ENCODE measurements around the gene SGSM1. TPM values are rescaled to one million over a fixed set of nuclear protein-coding genes. Genes with fewer than 3 reads are reported as not detected.

Gene SGSM1, protein sequence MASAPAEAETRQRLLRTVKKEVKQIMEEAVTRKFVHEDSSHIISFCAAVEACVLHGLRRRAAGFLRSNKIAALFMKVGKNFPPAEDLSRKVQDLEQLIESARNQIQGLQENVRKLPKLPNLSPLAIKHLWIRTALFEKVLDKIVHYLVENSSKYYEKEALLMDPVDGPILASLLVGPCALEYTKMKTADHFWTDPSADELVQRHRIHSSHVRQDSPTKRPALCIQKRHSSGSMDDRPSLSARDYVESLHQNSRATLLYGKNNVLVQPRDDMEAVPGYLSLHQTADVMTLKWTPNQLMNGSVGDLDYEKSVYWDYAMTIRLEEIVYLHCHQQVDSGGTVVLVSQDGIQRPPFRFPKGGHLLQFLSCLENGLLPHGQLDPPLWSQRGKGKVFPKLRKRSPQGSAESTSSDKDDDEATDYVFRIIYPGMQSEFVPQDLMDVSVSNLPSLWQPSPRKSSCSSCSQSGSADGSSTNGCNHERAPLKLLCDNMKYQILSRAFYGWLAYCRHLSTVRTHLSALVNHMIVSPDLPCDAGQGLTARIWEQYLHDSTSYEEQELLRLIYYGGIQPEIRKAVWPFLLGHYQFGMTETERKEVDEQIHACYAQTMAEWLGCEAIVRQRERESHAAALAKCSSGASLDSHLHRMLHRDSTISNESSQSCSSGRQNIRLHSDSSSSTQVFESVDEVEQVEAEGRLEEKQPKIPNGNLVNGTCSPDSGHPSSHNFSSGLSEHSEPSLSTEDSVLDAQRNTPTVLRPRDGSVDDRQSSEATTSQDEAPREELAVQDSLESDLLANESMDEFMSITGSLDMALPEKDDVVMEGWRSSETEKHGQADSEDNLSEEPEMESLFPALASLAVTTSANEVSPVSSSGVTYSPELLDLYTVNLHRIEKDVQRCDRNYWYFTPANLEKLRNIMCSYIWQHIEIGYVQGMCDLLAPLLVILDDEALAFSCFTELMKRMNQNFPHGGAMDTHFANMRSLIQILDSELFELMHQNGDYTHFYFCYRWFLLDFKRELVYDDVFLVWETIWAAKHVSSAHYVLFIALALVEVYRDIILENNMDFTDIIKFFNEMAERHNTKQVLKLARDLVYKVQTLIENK
- 1.9 TPM for polyA plus RNA-seq (2013, experiment 1 of 4)
- 1.7 TPM for polyA plus RNA-seq (2013, experiment 2 of 4)
- polyA plus RNA-seq (2013, experiment 3 of 4), result 1.5 TPM
- polyA plus RNA-seq (2013, experiment 4 of 4), result 1.3 TPM

- peaks cover 8% of the 10 kb centered on the region for H3K4me1 ChIP-seq (ENCODE audit: control insufficient read depth, insufficient read depth, low read length)
- peaks cover 5% of the 10 kb centered on the region for H3K27me3 ChIP-seq (ENCODE audit: control insufficient read depth, insufficient read depth, low read length, poor library complexity, severe bottlenecking)
- no peaks in the 10 kb centered on the region for H3K36me3 ChIP-seq (ENCODE audit: control insufficient read depth, insufficient read depth, low read length)
- H3K4me3 ChIP-seq (ENCODE audit: insufficient read depth, low read depth, low read length), result peak within 1 kb of the TSS; percentile 37
- no peaks in the 10 kb centered on the region for H3K9me3 ChIP-seq (ENCODE audit: control insufficient read depth, low read length)
- H3K27ac ChIP-seq (ENCODE audit: insufficient read depth, low read depth, low read length, poor library complexity, severe bottlenecking), result no peak within 1 kb of the TSS
- 3% methylated on average over 80 of the region's 80 CpGs for WGBS, 2 experiments
Measured at GRCh38 chr22:24805790-24806662, at the start of gene SGSM1. TSS of gene SGSM1 (plus strand) at chr22:24806211. CDS start at chr22:24806326, 115 bp downstream.

DNA sequence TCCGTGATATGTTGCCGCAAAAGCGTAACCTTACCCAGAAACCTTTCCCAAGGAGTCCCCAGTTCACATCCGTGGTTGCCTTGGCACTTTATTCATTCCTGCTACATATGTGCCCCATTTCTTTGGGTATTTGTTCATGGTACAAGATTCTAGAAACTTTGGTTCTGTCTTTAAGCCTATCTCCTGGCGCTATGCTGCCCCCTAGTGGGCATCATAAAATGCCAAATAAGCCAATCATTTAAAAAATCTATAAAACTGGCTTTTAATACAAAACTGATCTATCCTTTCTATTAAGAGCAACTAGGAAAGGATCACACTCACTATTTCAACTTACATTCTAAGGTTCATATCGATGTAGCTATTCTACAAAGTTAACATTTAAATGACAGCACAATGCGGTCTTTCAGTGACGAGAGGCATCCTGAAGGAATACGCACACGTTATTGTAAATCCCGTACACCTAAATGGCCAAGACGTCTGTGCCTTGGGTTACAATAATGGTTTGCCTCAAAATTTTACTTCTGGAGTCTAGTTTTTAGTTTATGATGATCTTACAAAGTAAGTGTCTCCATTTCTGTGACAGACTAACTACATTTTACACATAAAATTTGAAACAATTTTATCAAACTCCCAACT, 47.7 kb upstream of the SGSM1 start:
- Histone ChIP-seq H3K4me3 (ENCODE audit: insufficient read depth, low read depth, low read length) (no peak overlapping the region), H3K27ac (ENCODE audit: insufficient read depth, low read depth, low read length, poor library complexity, severe bottlenecking) (no peak overlapping the region), H3K36me3 (ENCODE audit: control insufficient read depth, insufficient read depth, low read length) (no peaks in the 10 kb centered on the region), H3K27me3 (ENCODE audit: control insufficient read depth, insufficient read depth, low read length, poor library complexity, severe bottlenecking) (no peaks in the 10 kb centered on the region), H3K4me1 (ENCODE audit: control insufficient read depth, insufficient read depth, low read length) (no peaks in the 10 kb centered on the region), H3K9me3 (ENCODE audit: control insufficient read depth, low read length) (no peaks in the 10 kb centered on the region)
- WGBS, 2 experiments, result 64 to 66% methylated on average over 12 of the region's 12 CpGs

- Histone ChIP-seq H3K4me1 (ENCODE audit: control insufficient read depth, insufficient read depth, low read length) (no peaks in the 10 kb centered on the region), H3K27ac (ENCODE audit: insufficient read depth, low read depth, low read length, poor library complexity, severe bottlenecking) (no peak overlapping the region), H3K9me3 (ENCODE audit: control insufficient read depth, low read length) (no peaks in the 10 kb centered on the region), H3K4me3 (ENCODE audit: insufficient read depth, low read depth, low read length) (no peak overlapping the region), H3K27me3 (ENCODE audit: control insufficient read depth, insufficient read depth, low read length, poor library complexity, severe bottlenecking) (no peaks in the 10 kb centered on the region), H3K36me3 (ENCODE audit: control insufficient read depth, insufficient read depth, low read length) (no peaks in the 10 kb centered on the region)
- 86 to 88% methylated on average over 5 to 6 of the region's 6 CpGs for WGBS, 2 experiments
Measured at GRCh38 chr22:24759765-24760164, 46.2 kb upstream of the SGSM1 start.

DNA sequence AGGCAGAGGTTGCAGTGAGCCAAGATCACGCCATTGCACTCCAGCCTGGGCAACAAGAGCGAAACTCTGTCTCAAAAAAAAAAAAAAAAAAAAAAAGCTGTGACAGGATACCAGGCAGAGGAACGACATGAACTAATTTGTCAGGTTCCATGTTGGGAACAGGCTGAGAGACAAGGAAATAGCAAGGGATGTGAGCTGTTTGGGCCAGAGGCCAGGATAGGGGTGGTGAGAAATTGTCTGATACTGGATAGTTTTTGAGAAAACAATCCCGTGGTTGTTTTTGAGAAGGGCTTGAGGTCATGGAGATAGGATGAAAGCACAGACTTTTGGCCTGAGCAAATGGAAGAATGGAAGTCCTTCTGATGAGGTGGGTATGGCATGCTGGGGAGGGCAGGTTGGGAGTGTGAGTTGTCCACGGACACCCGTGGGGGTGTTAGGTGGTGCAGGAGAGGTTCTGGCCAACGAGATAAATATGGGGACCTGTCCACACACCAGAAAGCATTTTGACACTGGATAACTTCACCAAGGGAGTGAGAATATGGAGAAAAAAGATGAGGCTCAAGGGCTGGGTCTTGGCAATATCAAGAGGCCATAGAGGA, 45.2 kb upstream of the SGSM1 start:
- Histone ChIP-seq H3K27me3 (ENCODE audit: control insufficient read depth, insufficient read depth, low read length, poor library complexity, severe bottlenecking) (no peaks in the 10 kb centered on the region), H3K9me3 (ENCODE audit: control insufficient read depth, low read length) (no peaks in the 10 kb centered on the region), H3K4me1 (ENCODE audit: control insufficient read depth, insufficient read depth, low read length) (no peaks in the 10 kb centered on the region), H3K27ac (ENCODE audit: insufficient read depth, low read depth, low read length, poor library complexity, severe bottlenecking) (no peak overlapping the region), H3K36me3 (ENCODE audit: control insufficient read depth, insufficient read depth, low read length) (no peaks in the 10 kb centered on the region), H3K4me3 (ENCODE audit: insufficient read depth, low read depth, low read length) (no peak overlapping the region)
- 86 to 91% methylated on average over 7 of the region's 7 CpGs for WGBS, 2 experiments

GRCh38 chr22:24761888-24762675, 43.9 kb upstream of the SGSM1 start:
- WGBS, 2 experiments, result 93 to 95% methylated on average over 10 of the region's 10 CpGs

GRCh38 chr22:24763872-24764485, 42.0 kb upstream of the SGSM1 start:
- WGBS, 2 experiments, result 91% methylated on average over 38 of the region's 38 CpGs
- no peaks in the 10 kb centered on the region for H3K27me3 ChIP-seq (ENCODE audit: control insufficient read depth, insufficient read depth, low read length, poor library complexity, severe bottlenecking)
- H3K9me3 ChIP-seq (ENCODE audit: control insufficient read depth, low read length), result no peaks in the 10 kb centered on the region
- no peaks in the 10 kb centered on the region for H3K36me3 ChIP-seq (ENCODE audit: control insufficient read depth, insufficient read depth, low read length)
- H3K4me1 ChIP-seq (ENCODE audit: control insufficient read depth, insufficient read depth, low read length), result no peaks in the 10 kb centered on the region
- no peak overlapping the region for H3K27ac ChIP-seq (ENCODE audit: insufficient read depth, low read depth, low read length, poor library complexity, severe bottlenecking)
- no peak overlapping the region for H3K4me3 ChIP-seq (ENCODE audit: insufficient read depth, low read depth, low read length)

More at GRCh38 chr22:24761888-24762675, 43.9 kb upstream of the SGSM1 start:
- no peak overlapping the region for H3K27ac ChIP-seq (ENCODE audit: insufficient read depth, low read depth, low read length, poor library complexity, severe bottlenecking)
- no peaks in the 10 kb centered on the region for H3K36me3 ChIP-seq (ENCODE audit: control insufficient read depth, insufficient read depth, low read length)
- H3K9me3 ChIP-seq (ENCODE audit: control insufficient read depth, low read length), result no peaks in the 10 kb centered on the region
- no peaks in the 10 kb centered on the region for H3K4me1 ChIP-seq (ENCODE audit: control insufficient read depth, insufficient read depth, low read length)
- H3K4me3 ChIP-seq (ENCODE audit: insufficient read depth, low read depth, low read length), result no peak overlapping the region
- no peaks in the 10 kb centered on the region for H3K27me3 ChIP-seq (ENCODE audit: control insufficient read depth, insufficient read depth, low read length, poor library complexity, severe bottlenecking)

DNA sequence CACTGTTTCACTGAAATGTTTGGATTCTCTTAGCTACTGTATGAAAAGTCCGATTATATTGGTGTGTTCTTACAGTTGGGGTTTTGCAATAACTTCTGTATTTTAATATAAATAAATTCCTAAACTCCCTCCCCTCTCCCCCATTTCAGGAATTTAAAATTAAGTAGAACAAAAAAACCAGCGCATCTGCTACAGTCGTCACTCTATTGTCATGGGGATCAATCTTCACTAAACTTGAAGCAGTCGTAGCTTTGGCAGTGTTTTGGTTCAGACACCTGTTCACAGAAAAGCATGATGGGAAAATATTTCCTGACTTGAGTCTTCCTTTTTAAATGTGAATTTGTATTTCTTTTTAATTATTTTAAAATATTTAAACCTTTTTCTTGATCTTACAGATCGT, 40.8 kb upstream of the SGSM1 start:
- Histone ChIP-seq H3K36me3 (ENCODE audit: control insufficient read depth, insufficient read depth, low read length) (no peaks in the 10 kb centered on the region), H3K9me3 (ENCODE audit: control insufficient read depth, low read length) (no peaks in the 10 kb centered on the region), H3K27ac (ENCODE audit: insufficient read depth, low read depth, low read length, poor library complexity, severe bottlenecking) (no peak overlapping the region), H3K4me1 (ENCODE audit: control insufficient read depth, insufficient read depth, low read length) (no peaks in the 10 kb centered on the region), H3K4me3 (ENCODE audit: insufficient read depth, low read depth, low read length) (no peak overlapping the region), H3K27me3 (ENCODE audit: control insufficient read depth, insufficient read depth, low read length, poor library complexity, severe bottlenecking) (no peaks in the 10 kb centered on the region)
- 74 to 90% methylated on average over 4 of the region's 5 CpGs for WGBS, 2 experiments

DNA sequence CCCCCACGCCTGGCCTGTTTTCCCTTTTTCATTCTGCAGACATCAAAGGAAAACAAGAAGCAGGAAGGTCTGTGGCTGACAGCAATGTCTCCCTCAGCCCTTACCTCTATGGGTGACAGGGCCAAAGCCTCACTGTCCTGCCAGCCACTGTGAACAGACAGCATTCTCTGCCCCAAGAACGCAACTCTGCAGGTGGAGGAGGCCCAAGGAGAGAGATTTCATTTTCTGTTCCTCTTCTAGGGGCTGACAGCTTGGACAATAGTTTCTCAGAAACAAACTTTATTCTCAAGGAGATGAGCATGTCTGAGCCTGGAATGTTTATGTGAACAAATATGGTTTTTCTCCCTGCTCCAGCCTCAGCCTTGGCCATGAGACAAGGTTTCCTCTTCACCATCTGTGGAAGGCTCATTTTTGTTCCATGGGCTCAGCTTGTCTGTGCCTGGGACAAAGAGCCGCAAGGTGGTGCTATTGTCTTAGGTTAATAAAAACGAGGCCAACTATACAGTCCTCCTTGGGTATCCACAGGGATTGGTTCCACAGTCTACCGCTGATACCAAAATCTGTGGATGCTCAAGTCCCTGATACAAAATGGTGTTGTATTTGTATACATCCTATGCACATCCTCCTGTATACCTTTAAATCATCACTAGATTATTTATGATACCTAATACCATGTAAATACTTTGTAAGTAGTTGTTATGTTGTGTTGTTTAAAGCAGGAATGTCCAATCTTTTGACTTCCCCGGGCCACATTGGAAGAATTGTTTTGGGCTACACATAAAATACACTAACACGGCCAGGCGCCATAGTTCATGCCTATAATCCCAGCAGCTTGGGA, 37.3 kb upstream of the SGSM1 start:
- Histone ChIP-seq H3K4me1 (ENCODE audit: control insufficient read depth, insufficient read depth, low read length) (no peaks in the 10 kb centered on the region), H3K36me3 (ENCODE audit: control insufficient read depth, insufficient read depth, low read length) (no peaks in the 10 kb centered on the region)
- WGBS, 2 experiments, result 64 to 69% methylated on average over 8 of the region's 8 CpGs

More for the DNA sequence above, 37.3 kb upstream of the SGSM1 start:
- Histone ChIP-seq H3K4me3 (ENCODE audit: insufficient read depth, low read depth, low read length) (no peak overlapping the region), H3K27ac (ENCODE audit: insufficient read depth, low read depth, low read length, poor library complexity, severe bottlenecking) (no peak overlapping the region), H3K27me3 (ENCODE audit: control insufficient read depth, insufficient read depth, low read length, poor library complexity, severe bottlenecking) (no peaks in the 10 kb centered on the region), H3K9me3 (ENCODE audit: control insufficient read depth, low read length) (no peaks in the 10 kb centered on the region)

All from ectodermal cell (in vitro differentiated cells).